Measurements from ENCODE around the gene ENOX1. TPM values are rescaled to one million over a fixed set of nuclear protein-coding genes. Genes with fewer than 3 reads are reported as not detected.

The ENOX1 gene
- total RNA-seq, 1 experiment from 2014 or later, result 0.26 TPM

DNA sequence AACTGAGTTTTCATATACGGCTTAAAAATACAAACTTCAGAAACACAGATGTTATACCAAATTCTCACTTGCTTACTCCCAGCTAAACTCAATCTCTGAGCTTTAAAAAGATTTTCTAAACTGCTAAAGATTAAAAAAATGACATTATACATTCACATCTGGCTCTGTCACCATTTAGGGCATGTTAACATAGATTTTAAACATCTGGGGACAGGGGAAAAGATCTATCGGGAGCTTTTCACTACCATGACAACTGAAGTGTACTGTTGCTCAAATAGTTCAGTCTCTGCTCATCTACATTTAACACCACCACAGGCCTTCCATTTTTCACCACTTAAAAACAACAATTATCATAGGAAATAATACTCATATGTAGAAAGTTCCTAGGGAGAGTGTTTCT lies 190.8 kb downstream of the ENOX1 start (continued):
- no peak for TF ChIP-seq PREB (CRISPR knock-in tag; IDR thresholded peaks at IDR 0.05; ENCODE audit: borderline replicate concordance)
- TF ChIP-seq RORB (CRISPR knock-in tag; IDR thresholded peaks at IDR 0.05), result no peak
- TF ChIP-seq HMGXB4 (CRISPR knock-in tag; IDR thresholded peaks at IDR 0.05), result no peak

- TF ChIP-seq TCF7 (CRISPR knock-in tag; IDR thresholded peaks at IDR 0.05; ENCODE audit: low read depth) (no peak), ZNF263 (CRISPR knock-in tag; IDR thresholded peaks at IDR 0.05; ENCODE audit: low read depth) (no peak), KAT7 (CRISPR knock-in tag; IDR thresholded peaks at IDR 0.05; ENCODE audit: borderline replicate concordance) (no peak), SMAD4 (CRISPR knock-in tag; IDR thresholded peaks at IDR 0.05) (no peak), GTF2I (CRISPR knock-in tag; conservative IDR thresholded peaks at IDR 0.05) (no peak), FOXP1 (CRISPR knock-in tag; IDR thresholded peaks at IDR 0.05; ENCODE audit: borderline replicate concordance) (no peak), EMX1 (CRISPR knock-in tag; IDR thresholded peaks at IDR 0.05) (no peak), IRF2 (CRISPR knock-in tag; IDR thresholded peaks at IDR 0.05; ENCODE audit: borderline replicate concordance, low read depth) (no peak), ZNF396 (CRISPR knock-in tag; IDR thresholded peaks at IDR 0.05; ENCODE audit: borderline replicate concordance) (no peak), CREB1 (CRISPR knock-in tag; IDR thresholded peaks at IDR 0.05) (no peak), GRHL2 (CRISPR knock-in tag; IDR thresholded peaks at IDR 0.05; ENCODE audit: insufficient replicate concordance, severe bottlenecking) (no peak)
- TF ChIP-seq, protein P1, sequence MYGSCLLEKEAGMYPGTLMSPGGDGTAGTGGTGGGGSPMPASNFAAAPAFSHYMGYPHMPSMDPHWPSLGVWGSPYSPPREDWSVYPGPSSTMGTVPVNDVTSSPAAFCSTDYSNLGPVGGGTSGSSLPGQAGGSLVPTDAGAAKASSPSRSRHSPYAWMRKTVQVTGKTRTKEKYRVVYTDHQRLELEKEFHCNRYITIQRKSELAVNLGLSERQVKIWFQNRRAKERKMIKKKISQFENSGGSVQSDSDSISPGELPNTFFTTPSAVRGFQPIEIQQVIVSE (CRISPR knock-in tag; IDR thresholded peaks at IDR 0.05; ENCODE audit: borderline replicate concordance), result no peak
- TF ChIP-seq, protein P2, sequence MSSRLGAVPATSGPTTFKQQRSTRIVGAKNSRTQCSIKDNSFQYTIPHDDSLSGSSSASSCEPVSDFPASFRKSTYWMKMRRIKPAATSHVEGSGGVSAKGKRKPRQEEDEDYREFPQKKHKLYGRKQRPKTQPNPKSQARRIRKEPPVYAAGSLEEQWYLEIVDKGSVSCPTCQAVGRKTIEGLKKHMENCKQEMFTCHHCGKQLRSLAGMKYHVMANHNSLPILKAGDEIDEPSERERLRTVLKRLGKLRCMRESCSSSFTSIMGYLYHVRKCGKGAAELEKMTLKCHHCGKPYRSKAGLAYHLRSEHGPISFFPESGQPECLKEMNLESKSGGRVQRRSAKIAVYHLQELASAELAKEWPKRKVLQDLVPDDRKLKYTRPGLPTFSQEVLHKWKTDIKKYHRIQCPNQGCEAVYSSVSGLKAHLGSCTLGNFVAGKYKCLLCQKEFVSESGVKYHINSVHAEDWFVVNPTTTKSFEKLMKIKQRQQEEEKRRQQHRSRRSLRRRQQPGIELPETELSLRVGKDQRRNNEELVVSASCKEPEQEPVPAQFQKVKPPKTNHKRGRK (CRISPR knock-in tag; IDR thresholded peaks at IDR 0.05; ENCODE audit: borderline replicate concordance), result no peak
- POLR2A ChIA-PET, result no interaction called here
These were observed 199.4 kb downstream of the ENOX1 start for GRCh38 chr13:43587376-43587775.

DNA sequence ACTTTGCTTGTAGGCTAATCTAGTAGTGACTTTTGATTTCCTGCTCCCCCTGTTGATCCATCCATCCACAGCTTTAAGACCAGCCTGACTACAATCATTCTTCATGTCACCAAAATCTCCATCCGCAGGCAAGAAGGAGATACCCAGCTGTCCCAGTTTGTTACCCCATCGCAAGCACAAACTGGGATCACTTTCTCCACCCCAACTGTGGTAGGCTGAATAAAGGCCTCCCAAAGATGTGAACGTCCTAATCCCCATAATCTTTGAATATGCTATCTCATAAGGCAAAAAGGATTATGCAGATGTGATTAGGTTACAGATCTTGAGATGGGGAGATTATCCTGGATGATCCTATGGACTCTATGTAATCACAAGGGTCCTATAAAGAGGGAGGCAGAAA lies 202.0 kb downstream of the ENOX1 start:
- H3K36me3 Mint-ChIP-seq, result no peaks in the 10 kb centered on the region
- no peak for DNase-seq (ENCODE audit: low spot score)
- no peak for ATAC-seq
- H3K4me3 Mint-ChIP-seq, result no peak overlapping the region
- ChIA-PET POLR2A (no interaction called here), CTCF (no interaction called here)
- H3K4me1 Mint-ChIP-seq, result no peaks in the 10 kb centered on the region
- no peak overlapping the region for H3K27ac Mint-ChIP-seq
- H3K27me3 Mint-ChIP-seq (ENCODE audit: low read depth), result no peaks in the 10 kb centered on the region
- H3K9me3 Mint-ChIP-seq, result no peaks in the 10 kb centered on the region; the same call in 1 of the 2 replicates
- TF ChIP-seq, protein P3, sequence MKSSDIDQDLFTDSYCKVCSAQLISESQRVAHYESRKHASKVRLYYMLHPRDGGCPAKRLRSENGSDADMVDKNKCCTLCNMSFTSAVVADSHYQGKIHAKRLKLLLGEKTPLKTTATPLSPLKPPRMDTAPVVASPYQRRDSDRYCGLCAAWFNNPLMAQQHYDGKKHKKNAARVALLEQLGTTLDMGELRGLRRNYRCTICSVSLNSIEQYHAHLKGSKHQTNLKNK (CRISPR knock-in tag; IDR thresholded peaks at IDR 0.05), result no peak
- TF ChIP-seq, protein P4, sequence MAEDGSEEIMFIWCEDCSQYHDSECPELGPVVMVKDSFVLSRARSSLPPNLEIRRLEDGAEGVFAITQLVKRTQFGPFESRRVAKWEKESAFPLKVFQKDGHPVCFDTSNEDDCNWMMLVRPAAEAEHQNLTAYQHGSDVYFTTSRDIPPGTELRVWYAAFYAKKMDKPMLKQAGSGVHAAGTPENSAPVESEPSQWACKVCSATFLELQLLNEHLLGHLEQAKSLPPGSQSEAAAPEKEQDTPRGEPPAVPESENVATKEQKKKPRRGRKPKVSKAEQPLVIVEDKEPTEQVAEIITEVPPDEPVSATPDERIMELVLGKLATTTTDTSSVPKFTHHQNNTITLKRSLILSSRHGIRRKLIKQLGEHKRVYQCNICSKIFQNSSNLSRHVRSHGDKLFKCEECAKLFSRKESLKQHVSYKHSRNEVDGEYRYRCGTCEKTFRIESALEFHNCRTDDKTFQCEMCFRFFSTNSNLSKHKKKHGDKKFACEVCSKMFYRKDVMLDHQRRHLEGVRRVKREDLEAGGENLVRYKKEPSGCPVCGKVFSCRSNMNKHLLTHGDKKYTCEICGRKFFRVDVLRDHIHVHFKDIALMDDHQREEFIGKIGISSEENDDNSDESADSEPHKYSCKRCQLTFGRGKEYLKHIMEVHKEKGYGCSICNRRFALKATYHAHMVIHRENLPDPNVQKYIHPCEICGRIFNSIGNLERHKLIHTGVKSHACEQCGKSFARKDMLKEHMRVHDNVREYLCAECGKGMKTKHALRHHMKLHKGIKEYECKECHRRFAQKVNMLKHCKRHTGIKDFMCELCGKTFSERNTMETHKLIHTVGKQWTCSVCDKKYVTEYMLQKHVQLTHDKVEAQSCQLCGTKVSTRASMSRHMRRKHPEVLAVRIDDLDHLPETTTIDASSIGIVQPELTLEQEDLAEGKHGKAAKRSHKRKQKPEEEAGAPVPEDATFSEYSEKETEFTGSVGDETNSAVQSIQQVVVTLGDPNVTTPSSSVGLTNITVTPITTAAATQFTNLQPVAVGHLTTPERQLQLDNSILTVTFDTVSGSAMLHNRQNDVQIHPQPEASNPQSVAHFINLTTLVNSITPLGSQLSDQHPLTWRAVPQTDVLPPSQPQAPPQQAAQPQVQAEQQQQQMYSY (CRISPR knock-in tag; IDR thresholded peaks at IDR 0.05), result no peak
- TF ChIP-seq HMGA2 (CRISPR knock-in tag; IDR thresholded peaks at IDR 0.05), result no peak
- no peak for TF ChIP-seq SP1 (CRISPR knock-in tag; conservative IDR thresholded peaks at IDR 0.05)
- TF ChIP-seq E2F4 (CRISPR knock-in tag; IDR thresholded peaks at IDR 0.05; ENCODE audit: borderline replicate concordance, low read depth), result no peak
- TF ChIP-seq TEAD1 (CRISPR knock-in tag; IDR thresholded peaks at IDR 0.05), result no peak
- no peak for TF ChIP-seq MXD4 (CRISPR knock-in tag; IDR thresholded peaks at IDR 0.05; ENCODE audit: borderline replicate concordance)

More at GRCh38 chr13:43587376-43587775, 199.4 kb downstream of the ENOX1 start:
- DNase-seq (ENCODE audit: low spot score), result no peak
- Mint-ChIP-seq H3K27me3 (ENCODE audit: low read depth) (no peaks in the 10 kb centered on the region), H3K9me3 (peaks cover 3% of the 10 kb centered on the region; the same call in 1 of the 2 replicates), H3K27ac (no peak overlapping the region), H3K4me1 (no peaks in the 10 kb centered on the region), H3K36me3 (no peaks in the 10 kb centered on the region), H3K4me3 (no peak overlapping the region)
- ATAC-seq, result no peak
- CTCF ChIA-PET, result no interaction called here
